T-helper 22 cell (primary cell): ENCODE results near the gene SYNGAP1.

ENCODE experiments used
- DNase-seq: peaks from one replicate; pipeline ENCODE4 v3.0.0-alpha.2; 2020; ENCODE audit warnings: low read depth

SYNGAP1 gene

GRCh38 chr6:33438978-33439594, 19.2 kb downstream of the SYNGAP1 start:
- no peak for DNase-seq

GRCh38 chr6:33439956-33440648, 20.2 kb downstream of the SYNGAP1 start:
- DNase-seq: no peak

- no peak for DNase-seq
Observed at GRCh38 chr6:33440649-33441309, 20.9 kb downstream of the SYNGAP1 start.

GRCh38 chr6:33441457-33441856, 21.6 kb downstream of the SYNGAP1 start:
- DNase-seq: no peak

GRCh38 chr6:33442283-33442682, 22.4 kb downstream of the SYNGAP1 start:
- no peak for DNase-seq

GRCh38 chr6:33443025-33443424, 23.2 kb downstream of the SYNGAP1 start:
- no peak for DNase-seq

- DNase-seq: no peak
Observed at GRCh38 chr6:33443619-33444504, 24.0 kb downstream of the SYNGAP1 start.

- no peak for DNase-seq
Observed at GRCh38 chr6:33445119-33445603, 25.3 kb downstream of the SYNGAP1 start.

GRCh38 chr6:33446356-33446755, 26.5 kb downstream of the SYNGAP1 start:
- DNase-seq: no peak

GRCh38 chr6:33450434-33450833, 30.6 kb downstream of the SYNGAP1 start:
- DNase-seq: no peak

- no peak for DNase-seq
Observed at GRCh38 chr6:33451606-33452005, 31.7 kb downstream of the SYNGAP1 start.

GRCh38 chr6:33452496-33452895, 32.6 kb downstream of the SYNGAP1 start:
- DNase-seq: no peak

GRCh38 chr6:33453393-33454008, 33.6 kb downstream of the SYNGAP1 start:
- no peak for DNase-seq

- peak; percentile 94 for DNase-seq
Observed at GRCh38 chr6:33454009-33454946, 34.4 kb downstream of the SYNGAP1 start, which contains the start of gene ZBTB9. ZBTB9 (plus strand) TSS chr6:33454576; CDS start chr6:33455101, 525 bp downstream.

GRCh38 chr6:33455051-33455450, 35.2 kb downstream of the SYNGAP1 start:
- DNase-seq: no peak

- no peak for DNase-seq
Observed at GRCh38 chr6:33456156-33456555, 36.3 kb downstream of the SYNGAP1 start.

- DNase-seq: no peak
Observed at GRCh38 chr6:33458676-33459075, 38.8 kb downstream of the SYNGAP1 start.

GRCh38 chr6:33459226-33459625, 39.4 kb downstream of the SYNGAP1 start:
- DNase-seq: no peak

- no peak for DNase-seq
Observed at GRCh38 chr6:33466075-33466735, 46.3 kb downstream of the SYNGAP1 start.

GRCh38 chr6:33467091-33467490, 47.2 kb downstream of the SYNGAP1 start:
- no peak for DNase-seq
